BE2C (cell line): Measurements from ENCODE around the gene MTERF4.
A peak's percentile ranks its signal among the peaks of the same experiment; 100 is the strongest.

ENCODE experiments used
- DNase-seq: peaks from one replicate; pipeline ENCODE4 v3.0.0-alpha.2; 2020
- H3K27me3 ChIP-seq: fragments of 250-450 bp; sonication (Bioruptor Pico); 2 replicates; pipeline ENCODE4 v1.5.1; 2020; ENCODE audit warnings: mild to moderate bottlenecking
- H3K36me3 ChIP-seq: fragments of 250-450 bp; sonication (Bioruptor Pico); 2 replicates; pipeline ENCODE4 v1.5.1; 2020; ENCODE audit warnings: mild to moderate bottlenecking
- H3K4me1 ChIP-seq: fragments of 250-450 bp; sonication (Bioruptor Pico); 2 replicates; pipeline ENCODE4 v1.5.1; 2020
- H3K4me3 ChIP-seq: 2 replicates; pipeline ENCODE4 v1.5.1; 2011; ENCODE audit warnings: low read depth, low read length
- H3K9me3 ChIP-seq: fragments of 250-450 bp; sonication (Bioruptor Pico); 2 replicates; pipeline ENCODE4 v1.5.1; 2020
- CTCF ChIP-seq: IDR thresholded peaks from 2 replicates; pipeline ENCODE4 v1.5.1; 2012; ENCODE audit warnings: mild to moderate bottlenecking, low read depth, low read length

Gene MTERF4

GRCh38 chr2:241065355-241065803, 36.7 kb downstream of the MTERF4 start:
- no peaks in the 10 kb centered on the region for H3K4me1 ChIP-seq
- H3K9me3 ChIP-seq, result no peaks in the 10 kb centered on the region
- H3K36me3 ChIP-seq, result no peaks in the 10 kb centered on the region
- H3K27me3 ChIP-seq, result no peaks in the 10 kb centered on the region
- no peak overlapping the region for H3K4me3 ChIP-seq
- peak; percentile 10 for DNase-seq
- TF ChIP-seq CTCF, result no peak

DNA sequence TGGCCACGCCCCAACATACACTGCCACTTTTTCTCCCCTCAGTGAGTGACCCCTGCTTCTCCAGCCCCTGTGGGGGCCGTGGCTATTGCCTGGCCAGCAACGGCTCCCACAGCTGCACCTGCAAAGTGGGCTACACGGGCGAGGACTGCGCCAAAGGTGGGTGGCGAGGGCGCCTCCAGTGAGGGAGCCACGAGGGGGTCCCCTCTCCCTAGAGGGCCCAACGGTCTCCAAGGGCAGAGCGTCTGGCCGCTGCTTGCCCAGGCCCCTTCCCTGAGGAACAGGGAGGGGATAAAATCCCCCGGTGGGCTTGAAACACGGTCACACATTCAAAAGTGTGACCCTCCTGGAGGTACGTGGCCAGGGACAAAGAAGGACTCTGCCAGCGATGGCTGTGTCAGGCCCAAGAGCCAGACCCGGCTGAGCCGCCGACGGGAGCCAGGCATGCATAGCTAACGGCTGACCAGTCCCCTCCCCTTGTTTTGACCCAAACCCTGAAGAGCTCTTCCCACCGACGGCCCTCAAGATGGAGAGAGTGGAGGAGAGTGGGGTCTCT, 37.2 kb downstream of the MTERF4 start:
- DNase-seq, result no peak
- no peaks in the 10 kb centered on the region for H3K36me3 ChIP-seq
- no peak overlapping the region for H3K4me3 ChIP-seq
- no peak for TF ChIP-seq CTCF
- no peaks in the 10 kb centered on the region for H3K27me3 ChIP-seq
- H3K4me1 ChIP-seq, result no peaks in the 10 kb centered on the region
- no peaks in the 10 kb centered on the region for H3K9me3 ChIP-seq

DNA sequence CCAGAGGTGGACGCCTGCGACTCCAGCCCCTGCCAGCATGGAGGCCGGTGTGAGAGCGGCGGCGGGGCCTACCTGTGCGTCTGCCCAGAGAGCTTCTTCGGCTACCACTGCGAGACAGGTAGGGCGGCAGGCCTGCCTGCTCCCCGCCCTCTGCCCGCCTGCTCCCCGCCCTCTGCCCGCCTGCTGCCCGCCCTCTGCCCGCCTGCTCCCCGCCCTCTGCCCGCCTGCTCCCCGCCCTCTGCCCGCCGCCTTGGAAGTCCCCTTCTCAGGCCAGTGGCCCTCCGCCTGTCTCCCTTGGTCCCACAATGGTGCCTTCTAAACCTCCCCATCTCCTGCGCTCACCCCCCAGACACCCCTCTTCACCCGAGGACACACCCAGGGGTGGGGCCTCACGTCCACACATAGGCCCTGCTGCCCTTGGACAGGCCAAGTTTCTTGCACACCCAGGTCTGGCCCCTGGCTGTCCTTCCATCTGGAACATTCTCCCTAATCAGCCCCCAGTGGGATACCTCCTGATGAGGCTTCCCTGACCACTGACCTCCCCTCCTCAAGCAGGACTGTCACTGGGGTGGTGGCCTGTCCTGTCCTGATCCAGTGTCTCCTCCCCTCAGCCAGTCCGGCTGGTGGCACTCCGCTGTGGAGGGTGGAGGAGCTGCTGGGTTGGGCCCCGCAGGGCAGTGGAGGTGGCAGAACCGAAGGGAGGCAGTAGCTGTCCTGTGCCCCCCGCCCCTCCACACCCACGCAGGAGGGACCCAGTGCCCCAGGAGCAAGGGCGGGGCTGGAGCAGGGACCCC, 37.9 kb downstream of the MTERF4 start:
- Histone ChIP-seq H3K4me1 (no peaks in the 10 kb centered on the region), H3K9me3 (no peaks in the 10 kb centered on the region), H3K36me3 (no peaks in the 10 kb centered on the region), H3K4me3 (no peak overlapping the region), H3K27me3 (no peaks in the 10 kb centered on the region)
- no peak for TF ChIP-seq CTCF
- no peak for DNase-seq

DNA sequence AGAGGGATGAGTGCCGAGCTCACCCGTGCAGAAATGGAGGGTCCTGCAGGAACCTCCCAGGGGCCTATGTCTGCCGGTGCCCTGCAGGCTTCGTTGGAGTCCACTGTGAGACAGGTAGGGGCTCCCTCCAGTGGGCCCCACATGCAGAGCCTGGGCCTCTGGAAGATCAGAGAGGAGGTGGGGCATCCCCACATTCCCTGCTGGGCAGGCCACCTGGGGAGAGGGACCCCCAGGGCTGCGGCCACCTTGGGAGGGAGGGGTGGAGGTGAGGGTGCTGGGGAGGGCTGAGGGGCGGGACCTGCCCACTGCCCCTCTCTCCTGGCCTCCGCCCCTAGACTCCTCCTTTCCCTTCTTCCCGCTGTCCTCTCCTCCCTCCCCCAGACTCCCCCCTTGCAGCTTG, 38.5 kb downstream of the MTERF4 start:
- DNase-seq, result no peak
- Histone ChIP-seq H3K9me3 (no peaks in the 10 kb centered on the region), H3K36me3 (no peaks in the 10 kb centered on the region), H3K4me3 (no peak overlapping the region), H3K27me3 (no peaks in the 10 kb centered on the region), H3K4me1 (no peaks in the 10 kb centered on the region)
- TF ChIP-seq CTCF, result no peak

DNA sequence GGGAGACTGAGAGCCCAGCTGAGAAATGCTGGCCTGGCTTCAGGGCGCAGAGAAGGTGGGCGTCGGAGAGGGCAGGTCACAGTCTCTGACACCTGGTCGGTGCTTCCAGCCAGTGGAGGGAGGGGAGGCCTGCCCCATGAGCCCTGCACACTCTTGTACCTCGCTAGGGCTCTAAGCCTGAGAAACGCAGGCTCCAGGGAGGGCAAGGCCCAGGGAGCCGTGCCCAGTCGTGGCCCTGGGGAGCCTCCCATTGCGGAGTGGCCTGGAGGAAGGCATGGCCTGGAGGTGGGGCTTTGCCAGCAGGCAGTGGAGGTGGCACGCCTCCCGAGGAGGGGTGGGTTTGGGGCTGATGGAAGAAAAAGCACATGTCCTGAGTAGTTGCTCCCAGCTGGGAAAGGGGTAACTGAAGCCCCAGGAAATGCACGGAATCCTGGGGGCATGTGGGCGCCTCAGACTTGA, 39.0 kb downstream of the MTERF4 start:
- DNase-seq, result peak; percentile 14
- Histone ChIP-seq H3K9me3 (no peaks in the 10 kb centered on the region), H3K36me3 (no peaks in the 10 kb centered on the region), H3K4me3 (no peak overlapping the region), H3K27me3 (no peaks in the 10 kb centered on the region), H3K4me1 (no peaks in the 10 kb centered on the region)
- TF ChIP-seq CTCF, result no peak

- no peak for TF ChIP-seq CTCF
Observed at GRCh38 chr2:241062389-241063092, 39.5 kb downstream of the MTERF4 start.

More at GRCh38 chr2:241062389-241063092, 39.5 kb downstream of the MTERF4 start:
- H3K4me1 ChIP-seq, result no peaks in the 10 kb centered on the region
- no peak overlapping the region for H3K4me3 ChIP-seq
- no peaks in the 10 kb centered on the region for H3K27me3 ChIP-seq
- H3K9me3 ChIP-seq, result no peaks in the 10 kb centered on the region
- DNase-seq, result no peak
- H3K36me3 ChIP-seq, result no peaks in the 10 kb centered on the region
